ENCODE data around the gene UXS1.
"Not testable (repeated sequence)": the region's sequence is repeated elsewhere in the genome, so short reads cannot be mapped to it uniquely, and the experiment has no call there.

UXS1 gene

DNA sequence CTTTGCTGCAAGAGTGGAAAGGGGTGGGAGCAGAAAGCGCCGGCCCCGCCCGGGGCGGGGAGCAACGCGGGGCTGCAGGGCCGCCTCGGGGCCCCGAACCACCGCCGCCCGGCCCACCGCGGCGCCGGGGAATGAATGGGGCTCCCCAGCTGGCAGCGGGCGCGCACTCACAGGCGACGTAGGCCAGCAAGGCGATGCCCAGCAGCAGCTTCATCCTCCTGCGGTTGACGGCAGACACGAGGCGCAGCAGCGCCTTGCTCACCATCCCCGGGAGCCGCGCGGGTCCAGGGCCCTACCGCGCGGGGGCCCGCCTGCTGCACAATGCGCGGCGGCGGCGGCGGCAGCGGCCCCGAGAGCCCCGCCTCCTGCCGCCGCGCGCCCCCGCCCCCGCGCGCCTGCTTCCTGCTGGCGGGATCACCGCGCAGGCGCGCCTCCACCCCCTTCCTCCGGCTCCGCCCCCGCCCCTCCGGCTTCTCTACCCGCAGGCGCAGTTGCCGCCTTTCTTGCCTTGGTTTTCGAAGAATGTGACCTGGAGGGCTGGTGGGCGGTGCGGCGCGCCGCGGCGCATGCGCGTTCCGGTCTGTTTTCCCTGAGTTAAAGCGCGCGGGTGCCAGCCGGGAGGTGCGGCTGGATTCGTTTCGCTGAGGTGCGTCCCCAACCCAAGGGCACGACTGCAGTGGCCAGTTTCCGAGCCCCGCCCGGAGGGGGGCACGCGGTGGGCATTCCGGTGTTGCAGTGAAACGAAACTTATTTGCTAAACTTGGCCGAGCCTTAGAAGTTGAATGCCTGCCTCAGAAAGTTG, at the start of gene UXS1:
Gene UXS1, minus strand, starts transcription at position 325 of the 802 bp plus-strand sequence. Its CDS starts 60 bp downstream, at position 265.
- DNase-seq, result peak; percentile 99 to 100 (median 99)

DNA sequence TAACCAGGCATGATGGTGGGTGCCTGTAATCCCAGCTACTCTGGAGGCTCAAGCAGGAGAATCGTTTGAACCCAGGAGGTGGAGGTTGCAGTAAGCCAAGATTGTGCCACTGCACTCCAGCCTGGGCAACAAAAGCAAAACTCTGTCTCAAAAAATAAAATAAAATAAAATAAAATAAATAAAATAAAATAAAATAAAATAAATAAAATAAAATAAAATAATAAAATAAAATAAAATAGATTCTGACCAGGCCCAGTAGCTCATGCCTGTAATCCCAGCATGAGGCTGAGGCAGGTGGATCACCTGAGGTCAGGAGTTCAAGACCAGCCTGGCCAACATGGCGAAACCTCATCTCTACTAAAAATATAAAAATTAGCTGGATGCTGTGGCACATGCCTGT, 45.4 kb upstream of the UXS1 start:
- not testable (repeated sequence) for DNase-seq

DNA sequence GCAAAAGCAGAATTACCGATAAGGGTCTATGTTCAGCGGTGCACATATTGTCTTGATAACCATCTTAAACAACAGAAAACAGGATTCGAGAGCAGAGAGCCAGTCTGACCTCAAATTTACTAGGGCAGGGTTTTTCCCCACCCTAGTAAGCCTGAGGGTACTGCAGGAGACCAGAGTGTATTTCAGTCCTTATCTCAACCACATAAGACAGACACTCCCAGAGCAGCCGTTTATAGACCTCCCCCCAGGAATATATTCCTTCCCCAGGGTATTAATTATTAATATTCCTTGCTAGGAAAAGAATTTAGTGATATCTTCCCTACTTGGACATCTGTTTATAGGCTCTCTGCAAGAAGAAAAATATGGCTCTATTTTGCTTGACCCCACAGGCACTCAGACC, 41.3 kb upstream of the UXS1 start:
- DNase-seq, result not testable (repeated sequence)

DNA sequence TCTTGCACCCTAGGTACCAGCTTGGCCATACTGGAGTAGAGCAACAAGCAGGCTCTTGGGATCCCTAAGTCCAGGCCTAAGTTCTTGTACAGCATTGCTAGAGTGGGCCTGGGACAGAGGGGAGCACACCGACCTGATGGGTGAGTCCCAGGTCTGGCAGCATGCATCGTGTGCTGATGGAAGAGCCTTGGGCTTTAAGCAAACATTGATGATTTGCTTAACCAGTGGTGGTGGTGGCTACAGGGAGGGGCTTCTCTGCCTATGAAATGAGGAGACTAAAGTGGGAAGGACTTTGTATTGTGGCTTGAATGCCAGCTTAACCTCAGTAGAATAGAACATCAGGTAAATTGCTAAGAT, 39.2 kb upstream of the UXS1 start:
- no peak for DNase-seq

DNA sequence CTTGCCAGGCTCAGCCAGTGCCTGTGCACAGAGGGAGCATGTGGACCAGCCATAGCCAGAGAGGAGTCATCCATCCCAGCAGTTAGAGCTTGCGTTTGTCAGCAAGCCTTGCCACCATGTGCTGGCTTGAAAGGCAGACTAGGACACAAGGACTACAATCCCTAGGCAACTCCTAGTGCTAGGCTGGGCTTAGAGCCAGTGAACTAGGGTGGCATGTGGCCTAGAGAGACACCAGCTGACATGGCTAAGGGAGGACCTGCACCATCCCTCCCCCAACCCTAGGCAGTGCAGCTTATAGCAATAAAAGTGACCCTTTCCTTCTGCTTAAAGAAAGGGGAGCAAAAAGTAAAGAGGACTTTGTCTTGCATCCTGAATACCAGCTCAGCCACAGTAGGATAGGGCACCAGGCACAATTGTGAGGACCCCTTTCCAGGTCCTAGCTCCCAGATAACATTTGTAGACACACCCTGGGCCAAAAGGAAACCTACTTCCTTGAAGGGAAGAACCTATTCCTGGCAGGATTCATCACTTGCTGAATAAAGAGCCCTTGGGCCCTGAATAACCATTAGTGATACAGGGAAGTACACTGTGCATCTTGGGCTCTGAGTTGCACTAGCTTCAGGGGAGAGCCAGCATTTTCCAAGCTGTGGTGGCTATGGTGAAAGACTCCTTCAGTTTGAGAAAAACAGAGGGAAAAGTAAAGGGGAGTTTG, 38.7 kb upstream of the UXS1 start:
- no peak for DNase-seq

DNA sequence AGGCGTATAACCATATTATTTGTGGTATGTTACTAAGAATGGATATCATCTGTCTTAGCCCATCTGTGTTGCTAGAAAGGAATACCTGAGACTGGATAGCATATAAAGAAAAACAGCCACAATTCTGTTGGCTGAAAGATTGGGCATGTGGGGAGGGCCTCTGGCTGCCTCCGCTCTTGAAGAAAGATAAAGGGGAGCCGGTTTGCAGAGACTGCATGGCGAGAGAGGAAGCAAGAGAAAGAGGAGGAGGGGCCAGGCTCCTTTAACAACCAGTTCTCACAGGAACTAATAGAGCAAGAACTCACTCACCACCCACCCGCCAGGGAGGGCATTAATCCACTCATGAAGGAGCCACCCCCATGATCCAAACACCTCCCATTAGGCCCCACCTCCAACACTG, 29.2 kb upstream of the UXS1 start:
- no peak for DNase-seq

DNA sequence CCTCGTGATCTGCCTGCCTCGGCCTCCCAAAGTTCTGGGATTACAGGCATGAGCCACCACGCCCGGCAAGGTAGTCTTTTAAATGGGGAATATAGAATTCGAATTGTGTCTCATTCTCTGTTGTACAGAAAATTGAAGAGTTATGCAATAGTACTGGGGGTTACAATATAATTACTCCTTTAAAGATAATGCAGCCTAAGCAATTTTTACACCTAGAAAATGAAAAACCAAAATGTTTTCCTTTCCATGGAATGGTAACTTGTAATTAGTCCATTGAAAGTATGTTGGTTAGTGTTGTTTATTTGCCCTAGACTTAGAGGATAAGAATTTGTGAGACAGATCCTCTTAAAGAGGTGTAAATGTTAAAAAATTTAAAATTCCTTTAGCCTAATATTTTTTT, 28.0 kb upstream of the UXS1 start:
- DNase-seq, result not testable (repeated sequence)

DNA sequence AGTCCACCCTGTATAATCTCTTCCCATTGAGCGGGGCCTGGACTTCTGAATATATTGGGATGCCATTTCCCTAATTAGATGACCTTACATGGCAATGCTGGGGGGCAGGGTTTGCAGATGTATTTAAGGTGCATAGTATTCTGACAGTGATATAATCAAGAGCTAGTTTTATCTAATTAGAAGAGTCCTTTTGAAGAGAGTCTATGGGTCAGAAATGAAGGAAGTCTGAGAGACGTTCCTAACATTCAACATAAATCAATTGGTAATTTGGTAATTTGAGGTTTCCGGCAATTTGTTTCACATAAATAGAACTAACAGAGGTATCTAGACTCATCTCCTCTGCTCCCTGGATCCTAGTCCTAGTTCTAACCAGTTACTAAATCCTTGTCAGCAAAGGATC, 25.7 kb upstream of the UXS1 start:
- DNase-seq, result no peak

DNA sequence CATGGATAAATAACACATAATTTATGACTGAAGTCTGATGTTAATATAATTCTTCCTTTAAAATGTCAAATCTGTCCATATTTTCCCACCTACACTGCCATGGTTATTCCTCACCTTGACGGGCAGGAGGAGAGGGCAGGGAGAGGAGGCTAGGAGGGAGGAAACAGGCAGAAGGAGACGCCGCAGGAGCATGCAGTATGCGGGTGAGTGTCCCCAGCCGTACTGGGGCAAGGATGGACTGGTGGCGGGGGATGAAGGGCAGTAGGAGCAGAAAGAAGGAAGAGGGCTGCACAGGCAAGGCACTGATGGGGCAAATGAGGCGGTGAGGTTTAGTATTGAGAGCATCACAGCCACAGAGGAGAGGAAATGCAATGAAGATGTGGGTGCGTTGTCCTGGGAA, 25.1 kb upstream of the UXS1 start:
- DNase-seq, result not testable (repeated sequence)

DNA sequence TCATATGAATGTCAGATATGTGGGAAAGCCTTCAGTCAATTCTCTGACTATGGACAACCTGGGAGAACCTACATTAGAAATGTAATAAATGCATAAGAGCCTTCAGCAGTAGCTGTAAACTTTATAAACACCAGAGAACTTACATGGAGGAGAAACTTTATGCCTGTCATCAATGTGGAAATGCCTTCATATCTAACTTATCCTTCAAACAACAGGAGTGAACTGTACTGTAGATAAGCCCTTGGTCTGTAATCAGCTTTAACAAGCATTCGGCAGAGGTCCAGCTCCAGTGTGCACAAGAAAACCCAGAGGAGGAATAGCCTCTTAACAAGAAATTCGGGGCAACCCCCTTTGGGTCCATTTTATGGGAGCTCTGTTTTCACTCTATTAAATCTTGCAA, 14.8 kb upstream of the UXS1 start:
- no peak for DNase-seq

DNA sequence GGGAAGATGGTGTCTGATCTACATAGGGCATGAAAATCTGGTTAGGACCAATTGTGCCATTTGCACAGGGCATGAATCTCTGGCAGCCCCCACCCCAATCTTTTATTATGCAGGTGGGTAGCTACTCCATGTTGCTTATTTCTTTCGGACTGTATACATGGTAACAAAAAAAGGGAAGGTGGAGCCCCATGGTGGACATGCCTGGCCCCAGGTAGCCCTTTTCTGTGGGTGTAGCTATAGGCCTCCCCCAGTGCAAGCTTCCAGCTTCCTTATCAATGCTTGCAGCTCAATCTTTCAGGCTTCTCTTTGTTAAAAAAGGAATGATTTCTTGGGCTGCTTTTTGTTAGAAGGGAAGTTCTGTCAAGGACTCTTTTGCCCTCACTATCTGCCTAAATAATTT, 14.3 kb upstream of the UXS1 start:
- no peak for DNase-seq

DNA sequence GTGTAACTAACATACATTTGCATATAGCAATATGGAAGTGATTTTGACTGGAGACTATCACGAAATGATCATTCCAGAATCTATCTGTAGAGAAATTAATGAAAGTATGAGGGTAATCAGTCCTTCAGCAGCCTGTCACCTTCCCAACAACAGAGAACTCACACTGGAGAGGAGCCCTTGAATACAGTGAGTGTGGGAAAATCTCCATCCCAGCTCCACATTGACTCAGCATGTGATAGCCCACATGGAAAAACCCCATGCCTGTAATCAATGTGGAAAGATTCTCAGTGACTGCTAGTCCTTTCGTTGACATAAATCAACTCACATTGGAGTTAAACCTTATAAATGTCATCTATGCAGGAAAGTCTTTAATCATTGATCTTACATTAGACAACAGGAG, 13.1 kb upstream of the UXS1 start:
- no peak for DNase-seq

DNA sequence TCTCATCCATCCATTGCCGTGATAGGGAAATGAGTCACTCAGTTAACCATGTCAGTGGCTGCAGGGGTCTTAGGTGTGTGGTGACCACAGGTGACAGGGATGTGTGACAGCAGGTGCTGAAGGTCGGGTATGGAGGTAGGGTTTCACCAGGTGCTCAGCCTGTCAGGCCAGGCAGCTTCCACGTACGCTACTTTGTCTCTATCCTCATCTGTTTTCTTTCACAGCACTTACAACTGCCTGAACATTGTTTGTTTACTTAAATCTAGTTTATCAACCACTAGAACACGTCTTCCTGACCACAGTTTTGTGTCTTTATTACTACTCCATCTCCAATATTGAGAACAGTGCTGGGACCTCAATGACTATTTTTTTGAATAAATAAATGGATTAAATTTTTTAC, 11.4 kb upstream of the UXS1 start:
- no peak for DNase-seq

DNA sequence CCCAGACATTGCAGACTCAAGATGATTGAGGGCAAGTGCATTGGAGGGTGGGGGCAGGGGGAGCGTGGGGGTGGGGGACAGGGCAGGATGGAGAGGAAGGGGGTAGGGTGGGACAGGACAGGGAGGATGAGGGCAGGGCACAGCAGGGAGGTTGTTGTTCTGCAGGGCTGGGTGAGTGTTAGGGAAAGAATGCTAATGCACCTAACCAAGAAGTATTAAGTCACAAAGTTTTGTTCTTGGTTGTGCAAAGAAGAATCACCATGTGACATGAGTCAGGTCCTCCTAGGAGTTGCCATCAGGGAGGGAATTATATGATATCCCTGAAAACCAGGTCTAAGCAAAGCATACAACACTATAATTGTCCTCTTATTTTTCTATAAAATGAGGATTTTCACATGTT, 10.4 kb upstream of the UXS1 start:
- DNase-seq, result not testable (repeated sequence)

DNA sequence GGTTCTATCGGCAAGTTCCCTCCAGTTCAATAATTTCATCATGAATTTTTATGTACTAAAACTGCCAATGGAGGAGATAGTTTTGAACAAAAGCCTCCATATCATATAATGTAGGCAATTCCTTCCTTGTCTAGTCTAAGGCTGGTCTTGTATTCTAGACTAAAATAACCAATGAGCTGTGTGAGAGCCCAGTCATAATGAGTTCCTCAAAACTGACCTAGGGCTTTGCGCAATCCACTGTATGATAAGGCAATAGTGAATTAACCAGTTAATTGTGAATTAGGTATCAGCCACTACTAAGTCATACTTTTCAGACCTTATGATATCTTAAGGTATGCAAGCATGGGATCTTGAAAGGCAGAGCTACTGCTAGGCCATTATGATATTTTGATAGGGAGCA, 7.6 kb upstream of the UXS1 start:
- peak; percentile 31 to 59 (median 56) for DNase-seq

DNA sequence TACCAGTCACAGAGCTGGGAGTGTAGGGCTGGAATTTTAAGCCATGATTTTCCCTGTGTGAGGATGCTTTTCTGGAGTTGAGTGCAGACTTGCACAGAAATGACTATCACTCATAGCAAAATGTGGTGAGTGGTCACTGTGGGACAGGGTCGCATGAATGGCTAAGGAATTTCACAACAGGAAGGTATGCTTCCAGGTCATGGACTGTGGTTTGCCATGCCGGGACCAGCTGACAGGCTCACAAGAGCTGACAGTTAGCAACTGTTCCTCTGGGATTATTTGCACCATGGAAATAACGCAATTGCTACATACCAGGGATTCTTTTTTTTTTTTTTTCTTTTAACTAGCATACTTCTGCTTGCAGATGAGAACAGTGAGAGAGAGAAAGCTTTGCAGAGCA, 3.8 kb upstream of the UXS1 start:
- peak; percentile 66 to 79 (median 68) for DNase-seq

DNA sequence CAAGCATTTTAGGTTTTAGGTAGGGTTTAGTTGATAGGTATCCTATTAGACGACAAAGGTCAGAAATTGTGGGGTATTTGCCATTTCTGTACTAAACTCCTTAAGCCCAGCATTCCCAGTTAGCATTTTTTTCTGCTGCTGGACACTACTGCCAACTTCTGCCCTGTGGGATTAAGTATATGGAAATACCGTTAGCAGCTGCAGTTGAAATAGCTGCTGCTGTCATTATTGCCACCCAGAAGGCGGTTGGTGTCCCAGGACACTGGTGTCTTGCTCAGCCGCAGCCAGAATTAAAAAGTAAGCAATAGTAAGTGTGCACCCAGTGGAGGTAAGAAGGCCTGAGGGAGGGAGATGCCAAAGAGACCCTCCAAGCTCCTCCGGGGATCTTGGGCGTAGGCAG, 1.9 kb upstream of the UXS1 start:
- no peak for DNase-seq

DNA sequence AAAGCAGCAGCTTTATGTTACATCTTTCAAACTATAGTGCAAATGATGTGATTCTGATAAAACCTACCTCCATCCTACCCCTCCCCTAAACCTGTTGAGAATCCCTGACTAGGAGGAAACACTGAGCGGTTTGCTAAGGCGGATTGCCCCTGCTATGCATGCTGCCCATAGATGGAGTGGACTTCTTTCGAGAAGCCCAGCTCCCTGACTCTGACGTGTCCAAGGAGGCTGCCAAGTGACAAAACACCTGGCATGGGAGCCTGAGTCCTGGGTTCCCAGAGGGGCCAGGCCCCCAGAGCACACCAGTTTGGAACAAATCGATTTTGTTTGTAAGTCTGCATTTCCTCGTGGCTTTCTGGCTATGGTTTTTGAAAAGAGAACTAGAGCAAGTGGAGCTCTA, 1.4 kb upstream of the UXS1 start:
- DNase-seq, result no peak

DNA sequence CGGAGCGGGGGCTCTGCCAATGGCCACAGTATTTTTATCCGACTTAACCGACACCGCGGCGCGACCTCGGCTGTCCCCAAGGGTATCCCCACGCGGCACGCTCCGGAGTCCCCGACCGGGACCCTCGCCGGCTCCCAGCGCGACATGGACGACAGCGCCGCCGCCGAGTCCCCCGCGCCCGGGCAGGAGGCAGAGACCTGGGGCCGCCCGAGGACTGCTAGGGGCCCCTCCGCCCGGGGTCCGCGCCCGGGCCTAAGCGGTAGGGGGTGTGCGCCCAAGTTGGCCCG, 468 bp downstream of the UXS1 start:
- DNase-seq, result no peak

DNA sequence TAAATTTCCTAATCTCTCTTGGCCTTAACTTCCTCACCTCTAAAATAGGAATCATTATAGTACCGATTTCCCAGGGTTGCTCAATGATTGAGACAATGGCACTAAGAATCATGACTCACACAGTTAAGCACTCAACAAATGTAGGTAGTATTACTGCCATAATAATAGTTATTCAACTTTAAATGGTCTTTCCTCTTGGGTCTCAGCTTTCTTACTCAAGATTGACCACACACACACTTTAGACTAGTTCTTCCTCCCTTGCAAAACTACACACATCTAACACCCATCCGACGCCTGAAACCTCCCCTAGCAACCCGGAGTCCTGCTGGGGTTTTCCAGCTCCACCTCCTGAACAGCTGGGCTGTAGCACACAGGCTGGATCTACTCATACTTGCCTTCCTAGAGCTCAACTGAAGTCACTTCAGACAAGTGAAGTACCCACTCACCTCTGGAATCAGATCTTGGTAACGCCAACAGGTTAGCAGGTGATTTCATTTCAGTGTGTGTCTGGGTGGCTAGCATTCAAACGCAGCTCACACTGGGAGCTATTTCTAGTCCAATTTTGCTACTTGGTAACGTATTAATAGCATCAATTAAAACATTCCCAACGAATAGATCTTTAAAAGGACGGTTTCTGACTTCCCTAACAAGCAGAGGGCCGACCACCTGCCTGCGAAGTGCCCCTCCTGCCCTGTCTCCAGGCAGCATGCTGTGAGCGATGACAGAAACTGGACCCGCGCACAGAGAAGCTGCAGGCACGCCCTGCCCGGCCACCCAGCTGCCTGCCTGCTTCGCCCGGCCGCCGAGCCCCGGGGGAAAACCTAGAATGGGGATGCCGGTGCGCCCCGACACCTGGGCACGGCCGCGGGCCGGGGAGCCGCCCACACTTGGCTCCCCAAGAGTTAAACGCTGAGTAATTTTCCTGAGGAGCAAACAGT, 1.1 kb downstream of the UXS1 start:
- DNase-seq, result peak; percentile 91 to 96 (median 95)

DNA sequence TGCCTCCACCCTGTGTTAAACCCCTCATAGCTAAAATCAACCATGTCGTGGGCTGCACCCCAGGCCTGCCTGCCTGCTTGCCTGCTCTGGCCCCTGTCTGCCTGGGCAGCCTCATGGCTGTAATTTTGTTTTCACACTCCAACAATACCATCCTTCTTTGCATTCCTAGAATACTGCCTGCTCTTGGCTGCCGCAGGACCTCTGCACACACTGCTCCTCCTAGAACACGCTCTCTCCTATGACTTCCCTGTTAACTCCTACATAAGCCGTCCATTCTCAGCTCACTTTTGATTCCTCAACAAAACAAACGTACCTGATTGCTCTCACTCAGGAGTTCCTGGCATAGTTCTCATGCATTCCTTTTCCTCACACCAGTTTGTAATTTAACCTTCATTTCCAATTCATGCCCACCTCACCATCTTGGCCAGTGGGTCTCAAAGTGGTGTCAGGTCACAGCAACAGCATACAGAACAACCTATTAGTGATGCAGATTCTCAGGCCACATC, 2.5 kb downstream of the UXS1 start:
- no peak for DNase-seq

DNA sequence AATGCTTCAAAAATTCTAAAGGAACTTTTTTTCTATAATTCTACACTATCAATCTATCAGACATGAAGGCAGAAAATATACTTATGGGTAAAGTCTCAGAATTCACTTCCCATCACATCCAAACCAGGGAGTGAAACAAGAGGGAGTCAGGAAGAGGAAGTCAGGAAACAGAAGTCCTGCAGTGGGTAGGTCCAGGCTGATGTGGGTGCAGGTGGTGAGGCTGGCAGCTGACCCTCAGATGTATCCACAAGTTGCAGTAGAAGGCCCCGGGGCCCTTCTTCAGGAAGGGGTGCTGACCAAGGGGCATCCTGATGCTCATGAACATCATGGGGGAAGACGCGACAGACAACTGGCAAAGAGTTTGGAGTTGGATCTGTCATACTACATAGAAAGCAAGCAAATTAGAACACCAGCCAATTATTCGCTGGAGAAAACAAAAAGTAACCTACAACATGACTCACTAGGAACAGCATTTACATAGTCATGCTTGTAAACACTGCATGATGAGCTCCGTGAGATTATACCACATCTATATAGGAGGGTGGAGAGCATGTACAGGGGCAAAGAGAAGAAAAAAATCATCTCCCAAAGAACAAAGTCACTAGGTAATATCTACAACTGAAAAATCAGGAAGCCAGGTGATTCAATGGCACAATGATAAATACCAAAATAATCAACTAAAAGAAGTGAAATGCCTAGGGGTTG, 4.2 kb downstream of the UXS1 start:
- DNase-seq, result peak; percentile 29 to 43 (median 39)

DNA sequence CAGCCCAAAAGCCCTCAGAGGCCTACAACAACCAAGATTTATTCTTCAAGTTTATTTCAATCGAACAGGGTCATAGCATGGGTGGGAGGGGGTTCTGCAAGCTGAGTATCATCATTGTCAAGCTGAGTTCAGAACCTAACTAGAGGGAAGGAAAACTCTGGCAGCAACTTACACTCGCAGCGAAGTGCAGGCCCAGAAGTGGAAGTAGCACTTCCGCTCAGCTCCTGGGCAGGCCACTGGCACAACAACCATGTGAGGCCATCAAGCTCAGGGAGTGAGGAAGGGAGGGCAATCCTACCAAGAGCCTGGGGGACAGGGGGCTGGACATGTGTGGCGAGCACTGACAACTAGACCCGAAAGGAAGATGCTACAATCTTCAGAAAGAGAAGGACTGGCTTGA, 4.8 kb downstream of the UXS1 start:
- peak; percentile 57 to 67 (median 61) for DNase-seq

Measured in suppressor macrophage treated with lipopolysaccharide for 1 hour (primary cell).